K562 (cell line): Measurements from ENCODE around the gene PRF1.

Experiments
- GATAD2B ChIP-seq: fragments of 450-650 bp; IDR thresholded peaks from 2 replicates; pipeline ENCODE4 v1.6.1; 2017; ENCODE audit warnings: mild to moderate bottlenecking, borderline replicate concordance
- HMGN3 ChIP-seq: IDR thresholded peaks from 2 replicates; pipeline ENCODE4 v1.6.1; 2011; ENCODE audit warnings: borderline replicate concordance, low read depth, mild to moderate bottlenecking, mixed read lengths, low read length; ENCODE audit not compliant: insufficient read length; ENCODE audit errors: extremely low read depth
- JUN ChIP-seq, 2 experiments: sonication (generic) in 1 of 2; formaldehyde crosslinking in 1 of 2; IDR thresholded peaks; 2 replicates each; pipeline versions ENCODE4 v1.6.1 to v1.8.0; 2012 to 2022; ENCODE audit warnings: borderline replicate concordance in 2 of 2, mild to moderate bottlenecking in 2 of 2, improper control_type of control experiment in 1 of 2, low read depth in 1 of 2, low read length in 1 of 2, missing genetic modification reagents in 1 of 2
- PCBP2 ChIP-seq: fragments of 200-400 bp; formaldehyde crosslinking; IDR thresholded peaks from 2 replicates; pipeline ENCODE4 v1.6.1; 2018; ENCODE audit warnings: low read length, low read depth, mild to moderate bottlenecking, moderate library complexity; ENCODE audit not compliant: poor library complexity, severe bottlenecking

DNA sequence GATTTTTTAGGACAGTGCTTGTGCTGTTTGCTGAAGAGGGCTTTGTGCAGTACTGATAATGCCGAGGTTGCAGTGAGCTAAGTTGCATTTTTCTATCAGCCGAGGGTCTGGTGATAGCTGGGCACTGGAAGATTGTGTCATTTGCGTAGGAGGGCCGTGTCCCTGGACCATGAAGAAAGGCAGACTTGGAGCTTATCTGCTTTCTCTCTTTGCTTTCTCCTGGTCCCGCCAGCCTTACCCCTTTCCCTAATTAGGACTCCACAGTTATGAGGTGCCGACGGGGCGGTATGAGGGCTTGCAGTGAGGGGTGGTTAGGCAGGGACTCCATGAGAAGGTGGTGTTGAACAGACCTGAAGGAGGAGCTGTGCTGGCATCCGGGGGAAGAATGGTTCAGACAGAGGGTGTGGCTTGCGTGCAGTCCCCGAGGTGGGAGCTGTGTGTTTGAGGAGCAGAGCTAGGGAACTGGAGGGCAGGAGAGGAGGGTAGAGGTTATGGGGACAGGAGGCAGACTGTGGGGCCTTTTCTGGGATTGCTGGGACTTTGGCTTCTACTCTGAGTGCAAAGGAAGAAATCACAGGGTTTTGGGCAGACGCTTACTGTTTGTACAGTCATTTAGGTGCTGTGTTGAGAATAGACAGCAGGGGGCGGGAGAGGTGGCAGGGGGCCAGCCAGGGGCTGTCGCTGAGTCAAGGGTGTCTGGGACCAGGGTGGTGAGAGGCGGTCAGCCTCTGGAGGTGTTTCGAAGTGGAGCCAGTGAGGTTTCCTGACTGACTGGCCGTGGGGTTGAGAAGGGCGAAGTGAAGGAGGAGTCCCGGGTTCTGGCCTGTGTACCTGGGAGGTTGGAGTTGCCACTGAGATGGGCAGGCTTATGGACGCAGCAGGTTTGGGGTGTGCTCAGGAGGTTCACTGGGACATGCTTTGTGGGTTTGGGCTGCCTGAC, 43.4 kb downstream of the PRF1 start:
- TF ChIP-seq GATAD2B (no peak), HMGN3 (peak; percentile 55), PCBP2 (no peak), JUN (IDR thresholded peaks at IDR 0.05; ENCODE audit: borderline replicate concordance, low read depth, low read length) (peak; percentile 65; the same call in 1 of the 2 replicates), JUN (CRISPR knock-in tag; IDR thresholded peaks at IDR 0.05; ENCODE audit: borderline replicate concordance) (no peak)
